ENCODE measurements around the gene GOPC.

GRCh38 chr6:117518870-117519269, 83.4 kb downstream of the GOPC start:
- TF ChIP-seq ZNF224 (CRISPR knock-in tag; IDR thresholded peaks at IDR 0.05) (no peak), POLR2AphosphoS5 (IDR thresholded peaks at IDR 0.05; ENCODE audit: low read depth, low read length) (no peak), ZFX (CRISPR knock-in tag; IDR thresholded peaks at IDR 0.05; ENCODE audit: low read depth) (no peak)
